ENCODE data around the gene ADCK1. TPM values are rescaled to one million over a fixed set of nuclear protein-coding genes. Genes with fewer than 3 reads are reported as not detected.
"Not testable (repeated sequence)": the region's sequence is repeated elsewhere in the genome, so short reads cannot be mapped to it uniquely, and the experiment has no call there.

Gene ADCK1
- total RNA-seq, 4 donors from 2014 or later: 4.4 to 9.4 (median 7.5) TPM

GRCh38 chr14:77812028-77812427 is 12.1 kb downstream of the ADCK1 start:
- no peak overlapping the region for H3K27ac ChIP-seq
- WGBS, 2 donors: 82 to 85% methylated on average over 2 of the region's 2 CpGs

DNA sequence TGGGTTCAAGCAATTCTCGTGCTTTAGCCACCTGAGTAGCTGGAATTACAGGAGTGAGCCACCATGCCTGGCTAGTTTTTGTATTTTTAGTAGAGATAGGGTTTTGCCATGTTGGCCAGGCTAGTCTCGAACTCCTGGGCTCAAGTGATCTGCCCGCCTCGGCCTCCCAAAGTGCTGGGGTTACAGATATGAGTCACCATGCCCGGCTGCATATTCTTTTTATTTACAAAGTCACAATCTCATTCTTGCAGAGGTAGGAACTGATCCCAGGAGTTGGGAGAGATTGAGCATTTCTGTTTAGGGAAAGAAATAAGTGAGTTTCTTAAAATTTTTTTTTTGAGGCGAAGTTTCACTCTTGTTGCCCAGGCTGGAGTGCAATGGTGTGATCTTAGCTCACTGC is 12.8 kb downstream of the ADCK1 start:
- WGBS, 2 donors: 88 to 89% methylated on average over 6 of the region's 6 CpGs
- H3K36me3 ChIP-seq; DNase-seq (ENCODE audit: low spot score in 2 of 2): not testable (repeated sequence)

More at GRCh38 chr14:77812028-77812427, 12.1 kb downstream of the ADCK1 start:
- no peaks in the 10 kb centered on the region for H3K4me1 ChIP-seq
- DNase-seq (ENCODE audit: low spot score in 2 of 2): no peak
- no peaks in the 10 kb centered on the region for H3K27me3 ChIP-seq
- H3K4me3 ChIP-seq: no peak overlapping the region
- TF ChIP-seq CTCF (IDR thresholded peaks at IDR 0.05) (no peak), POLR2A (IDR thresholded peaks at IDR 0.05) (no peak), EP300 (IDR thresholded peaks at IDR 0.05) (no peak)
- no peaks in the 10 kb centered on the region for H3K36me3 ChIP-seq
- no peaks in the 10 kb centered on the region for H3K9me3 ChIP-seq

DNA sequence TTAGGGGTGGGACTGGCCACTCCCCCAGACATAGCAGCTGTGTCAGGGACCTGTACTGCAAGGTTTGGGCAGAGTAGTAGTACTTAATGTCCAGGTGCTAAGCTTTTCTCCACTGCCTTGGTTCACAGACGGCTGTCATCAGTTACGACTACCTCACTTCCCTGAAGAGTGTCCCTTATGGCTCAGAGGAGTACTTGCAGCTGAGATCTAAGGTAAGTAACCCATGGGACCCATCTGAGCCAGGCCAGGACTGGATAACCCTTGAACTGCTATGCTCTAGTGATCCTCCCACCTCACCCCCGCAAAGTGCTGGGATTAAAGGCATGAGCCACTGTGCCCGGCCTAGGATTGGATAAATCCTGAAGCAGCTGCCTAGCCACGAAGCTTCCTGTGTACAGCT is 22.4 kb downstream of the ADCK1 start:
- H3K27ac ChIP-seq: no peak overlapping the region
- peaks cover 0 to 82% (median 0%) of the 10 kb centered on the region in 3 donors for H3K36me3 ChIP-seq
- no peaks in the 10 kb centered on the region for H3K9me3 ChIP-seq
- no peak for DNase-seq (ENCODE audit: low spot score in 2 of 2)
- no peaks in the 10 kb centered on the region for H3K27me3 ChIP-seq
- H3K4me1 ChIP-seq: no peaks in the 10 kb centered on the region
- TF ChIP-seq POLR2A (IDR thresholded peaks at IDR 0.05) (no peak), CTCF (IDR thresholded peaks at IDR 0.05) (no peak), EP300 (IDR thresholded peaks at IDR 0.05) (no peak)
- H3K4me3 ChIP-seq: no peak overlapping the region
- 83 to 84% methylated on average over 5 of the region's 5 CpGs for WGBS, 2 donors

More for the DNA sequence above, 12.8 kb downstream of the ADCK1 start:
- not testable (repeated sequence) for H3K27ac ChIP-seq, H3K4me1 ChIP-seq, H3K27me3 ChIP-seq, H3K4me3 ChIP-seq, H3K9me3 ChIP-seq

DNA sequence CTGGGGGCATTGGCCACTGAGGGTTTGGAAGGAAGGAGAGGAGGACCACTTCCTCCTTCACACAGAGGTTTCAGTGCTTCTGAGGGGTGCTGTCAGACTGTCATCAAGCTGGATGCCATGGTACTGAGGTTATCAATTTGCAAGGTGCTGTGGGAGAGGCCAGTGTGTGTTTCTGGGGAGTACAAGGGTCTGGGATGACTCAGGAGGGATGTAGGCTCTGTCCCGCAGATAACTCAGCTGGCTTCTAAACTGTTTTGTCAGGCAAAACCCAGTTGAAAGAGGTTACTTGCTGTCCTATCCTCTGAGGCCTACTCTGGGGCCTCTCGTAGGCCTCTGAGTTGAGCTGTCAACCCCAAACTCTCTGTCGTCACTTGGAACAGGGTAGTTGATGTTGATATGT is 22.8 kb downstream of the ADCK1 start:
- WGBS, 2 donors: 92 to 96% methylated on average over 3 of the region's 3 CpGs
- no peaks in the 10 kb centered on the region for H3K27me3 ChIP-seq
- H3K4me3 ChIP-seq: no peak overlapping the region
- H3K9me3 ChIP-seq: no peaks in the 10 kb centered on the region
- no peak overlapping the region for H3K27ac ChIP-seq
- TF ChIP-seq EP300 (IDR thresholded peaks at IDR 0.05) (no peak), POLR2A (IDR thresholded peaks at IDR 0.05) (no peak), CTCF (IDR thresholded peaks at IDR 0.05) (no peak)
- H3K36me3 ChIP-seq: peaks cover 0 to 82% (median 0%) of the 10 kb centered on the region in 3 donors
- no peak for DNase-seq (ENCODE audit: low spot score in 2 of 2)
- no peaks in the 10 kb centered on the region for H3K4me1 ChIP-seq

- Histone ChIP-seq H3K4me3 (no peak overlapping the region), H3K4me1 (no peaks in the 10 kb centered on the region), H3K36me3 (peaks cover 0 to 85% (median 0%) of the 10 kb centered on the region in 3 donors), H3K9me3 (no peaks in the 10 kb centered on the region), H3K27ac (no peak overlapping the region), H3K27me3 (no peaks in the 10 kb centered on the region)
- WGBS, 2 donors: 82 to 98% methylated on average over 3 of the region's 3 CpGs
- TF ChIP-seq POLR2A (IDR thresholded peaks at IDR 0.05): no peak
- no peak for TF ChIP-seq EP300 (IDR thresholded peaks at IDR 0.05)
- no peak for TF ChIP-seq CTCF (IDR thresholded peaks at IDR 0.05)
- DNase-seq (ENCODE audit: low spot score in 2 of 2): no peak
Measured at GRCh38 chr14:77823378-77823777, 23.5 kb downstream of the ADCK1 start.
